ENCODE measurements around the gene GSG1L.

GSG1L gene

DNA sequence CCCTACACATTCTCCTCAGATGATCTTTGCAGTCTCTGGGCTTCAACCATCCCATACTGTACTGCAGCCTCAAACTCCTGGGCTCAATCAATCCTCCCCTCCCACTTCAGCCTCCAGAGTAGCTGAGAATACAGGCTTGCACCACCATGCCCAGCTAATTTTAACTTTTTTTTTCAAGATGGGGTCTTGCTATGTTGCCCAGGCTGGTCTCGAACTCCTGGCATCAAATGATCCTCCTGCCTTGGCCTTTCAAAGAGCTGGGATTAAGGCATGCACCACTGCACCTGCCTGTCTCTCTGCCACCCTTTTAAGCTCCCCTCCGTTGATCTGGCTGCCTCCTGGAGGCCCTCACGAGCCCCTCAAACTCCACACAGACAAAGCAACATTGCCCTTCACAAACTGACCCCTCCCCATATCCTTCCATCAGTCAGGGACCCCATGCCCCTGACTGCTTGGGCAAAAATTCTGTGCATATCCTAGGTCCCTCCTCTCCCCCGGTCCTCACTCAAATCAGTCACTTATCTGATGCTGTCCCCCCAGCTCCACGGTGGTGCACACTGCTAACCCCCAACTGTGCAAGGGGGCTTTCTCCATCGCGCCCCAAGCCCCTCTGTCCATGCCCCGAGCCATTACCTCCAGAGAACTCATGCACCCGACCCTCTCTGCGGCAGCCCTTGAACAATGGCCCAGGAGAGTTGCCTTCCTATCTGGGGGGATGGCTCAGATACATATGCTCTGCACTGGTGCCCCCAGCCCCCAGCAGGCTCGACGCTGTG lies 260.7 kb downstream of the GSG1L start:
- Histone ChIP-seq H3K4me3 (ENCODE audit: low read depth, low read length) (no peak overlapping the region), H3K27ac (ENCODE audit: low read depth, low read length) (no peak overlapping the region), H3K27me3 (ENCODE audit: control insufficient read depth, insufficient read depth, low read length) (no peaks in the 10 kb centered on the region), H3K4me1 (ENCODE audit: control insufficient read depth, insufficient read depth, low read length) (peaks cover 2% of the 10 kb centered on the region; the same call in 1 of the 2 replicates), H3K36me3 (ENCODE audit: control insufficient read depth, insufficient read depth, low read length) (no peaks in the 10 kb centered on the region), H3K9me3 (ENCODE audit: control insufficient read depth, insufficient read depth, low read length) (no peaks in the 10 kb centered on the region), H3K9ac (ENCODE audit: low read depth, low read length) (no peak overlapping the region)

DNA sequence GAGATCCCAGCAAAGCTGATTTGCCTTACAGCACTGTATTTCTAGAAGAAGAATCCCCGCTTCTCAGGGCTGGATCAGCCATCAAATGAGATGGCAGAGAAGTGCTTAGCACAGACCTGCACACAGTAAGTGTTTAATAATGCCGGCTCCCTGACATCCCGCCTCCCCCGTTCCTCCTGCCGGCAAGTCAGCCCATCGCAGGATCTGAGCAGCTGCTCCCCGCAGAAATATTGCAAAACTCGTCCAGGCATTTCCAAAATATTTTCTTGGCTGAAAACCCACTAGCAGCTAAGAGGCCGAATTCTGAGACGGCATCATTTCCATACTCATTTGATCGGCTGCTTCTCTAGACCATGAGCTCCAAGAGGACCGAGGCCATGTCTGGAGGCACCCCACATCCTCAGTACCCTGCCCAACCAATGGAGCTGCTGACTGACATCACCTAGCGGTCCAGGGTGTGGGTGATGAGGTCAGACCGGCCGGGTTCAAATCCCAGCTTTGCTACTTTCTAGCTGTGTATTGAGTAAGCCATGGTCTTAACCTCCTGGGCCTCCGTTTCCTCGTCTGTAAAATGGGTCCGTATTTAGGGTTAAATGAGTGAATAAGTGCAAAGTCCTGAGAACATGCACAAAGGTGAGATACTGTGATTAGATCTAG lies 262.1 kb downstream of the GSG1L start:
- H3K9me3 ChIP-seq (ENCODE audit: control insufficient read depth, insufficient read depth, low read length): no peaks in the 10 kb centered on the region
- H3K27me3 ChIP-seq (ENCODE audit: control insufficient read depth, insufficient read depth, low read length): no peaks in the 10 kb centered on the region
- H3K4me1 ChIP-seq (ENCODE audit: control insufficient read depth, insufficient read depth, low read length): peaks cover 2% of the 10 kb centered on the region; the same call in 1 of the 2 replicates
- H3K9ac ChIP-seq (ENCODE audit: low read depth, low read length): no peak overlapping the region
- H3K36me3 ChIP-seq (ENCODE audit: control insufficient read depth, insufficient read depth, low read length): no peaks in the 10 kb centered on the region
- no peak overlapping the region for H3K27ac ChIP-seq (ENCODE audit: low read depth, low read length)
- H3K4me3 ChIP-seq (ENCODE audit: low read depth, low read length): no peak overlapping the region

GRCh38 chr16:27800817-27801216 lies 262.7 kb downstream of the GSG1L start:
- Histone ChIP-seq H3K4me1 (ENCODE audit: control insufficient read depth, insufficient read depth, low read length) (no peaks in the 10 kb centered on the region), H3K9me3 (ENCODE audit: control insufficient read depth, insufficient read depth, low read length) (no peaks in the 10 kb centered on the region), H3K4me3 (ENCODE audit: low read depth, low read length) (no peak overlapping the region), H3K27me3 (ENCODE audit: control insufficient read depth, insufficient read depth, low read length) (no peaks in the 10 kb centered on the region), H3K27ac (ENCODE audit: low read depth, low read length) (no peak overlapping the region), H3K36me3 (ENCODE audit: control insufficient read depth, insufficient read depth, low read length) (no peaks in the 10 kb centered on the region), H3K9ac (ENCODE audit: low read depth, low read length) (no peak overlapping the region)

DNA sequence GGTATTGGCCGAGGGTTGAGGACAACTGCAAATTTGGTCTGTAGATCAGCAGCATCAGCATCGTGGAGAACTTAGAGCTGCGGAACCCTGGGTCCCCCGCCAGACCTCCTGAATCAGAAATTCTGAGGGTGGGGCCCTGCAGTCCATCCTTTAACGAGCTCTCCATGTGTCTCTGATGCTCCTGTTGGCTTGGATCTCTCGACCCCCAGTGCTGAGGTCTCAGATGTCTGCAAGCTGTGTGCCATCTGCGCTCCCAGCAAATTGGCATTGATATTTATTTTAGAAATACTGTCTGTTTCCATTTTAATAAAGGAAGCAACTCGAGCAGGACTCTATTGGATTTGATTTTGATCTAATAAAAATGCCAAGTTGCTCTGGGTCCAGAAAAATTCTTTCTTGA lies 263.6 kb downstream of the GSG1L start:
- H3K36me3 ChIP-seq (ENCODE audit: control insufficient read depth, insufficient read depth, low read length): no peaks in the 10 kb centered on the region
- no peaks in the 10 kb centered on the region for H3K4me1 ChIP-seq (ENCODE audit: control insufficient read depth, insufficient read depth, low read length)
- H3K27me3 ChIP-seq (ENCODE audit: control insufficient read depth, insufficient read depth, low read length): no peaks in the 10 kb centered on the region

GRCh38 chr16:27798241-27798640 lies 265.3 kb downstream of the GSG1L start:
- Histone ChIP-seq H3K9ac (ENCODE audit: low read depth, low read length) (no peak overlapping the region), H3K27me3 (ENCODE audit: control insufficient read depth, insufficient read depth, low read length) (no peaks in the 10 kb centered on the region), H3K4me3 (ENCODE audit: low read depth, low read length) (no peak overlapping the region), H3K27ac (ENCODE audit: low read depth, low read length) (no peak overlapping the region), H3K36me3 (ENCODE audit: control insufficient read depth, insufficient read depth, low read length) (no peaks in the 10 kb centered on the region), H3K9me3 (ENCODE audit: control insufficient read depth, insufficient read depth, low read length) (no peaks in the 10 kb centered on the region), H3K4me1 (ENCODE audit: control insufficient read depth, insufficient read depth, low read length) (no peaks in the 10 kb centered on the region)

More for the DNA sequence above, 263.6 kb downstream of the GSG1L start:
- Histone ChIP-seq H3K9me3 (ENCODE audit: control insufficient read depth, insufficient read depth, low read length) (no peaks in the 10 kb centered on the region), H3K9ac (ENCODE audit: low read depth, low read length) (no peak overlapping the region), H3K27ac (ENCODE audit: low read depth, low read length) (no peak overlapping the region), H3K4me3 (ENCODE audit: low read depth, low read length) (no peak overlapping the region)

DNA sequence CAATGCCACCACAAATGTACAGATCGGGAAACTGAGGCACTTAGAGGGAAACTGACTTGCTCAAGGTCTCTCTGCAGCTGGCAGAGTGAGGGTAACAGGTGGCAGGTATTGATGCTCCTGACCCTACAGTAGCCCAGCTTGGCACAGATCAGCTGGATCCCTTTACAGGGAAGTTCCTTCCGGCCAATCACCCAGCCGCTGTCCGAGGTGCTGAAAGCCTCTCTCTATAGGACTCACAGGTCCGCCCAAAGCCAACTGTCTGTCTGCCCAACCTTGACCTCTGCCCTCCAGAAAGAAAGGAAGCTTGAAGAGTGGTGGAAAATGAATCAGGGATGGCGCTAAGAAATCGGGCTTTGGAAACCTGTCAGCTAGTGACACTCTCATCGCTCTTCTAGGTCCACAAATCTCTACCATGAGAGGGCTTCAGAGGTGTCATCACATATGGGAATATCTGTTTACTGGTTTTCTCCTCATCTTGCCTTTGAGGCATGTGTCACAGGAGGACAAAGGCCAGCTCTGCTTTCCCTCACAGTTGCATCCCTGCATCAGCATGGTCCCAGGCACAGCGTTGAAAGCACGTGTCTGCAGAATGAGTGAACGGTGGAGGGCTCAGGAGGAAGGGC lies 267.4 kb downstream of the GSG1L start:
- Histone ChIP-seq H3K9ac (ENCODE audit: low read depth, low read length) (no peak overlapping the region), H3K27me3 (ENCODE audit: control insufficient read depth, insufficient read depth, low read length) (no peaks in the 10 kb centered on the region), H3K4me3 (ENCODE audit: low read depth, low read length) (no peak overlapping the region), H3K9me3 (ENCODE audit: control insufficient read depth, insufficient read depth, low read length) (no peaks in the 10 kb centered on the region), H3K27ac (ENCODE audit: low read depth, low read length) (no peak overlapping the region), H3K36me3 (ENCODE audit: control insufficient read depth, insufficient read depth, low read length) (no peaks in the 10 kb centered on the region), H3K4me1 (ENCODE audit: control insufficient read depth, insufficient read depth, low read length) (no peaks in the 10 kb centered on the region)

DNA sequence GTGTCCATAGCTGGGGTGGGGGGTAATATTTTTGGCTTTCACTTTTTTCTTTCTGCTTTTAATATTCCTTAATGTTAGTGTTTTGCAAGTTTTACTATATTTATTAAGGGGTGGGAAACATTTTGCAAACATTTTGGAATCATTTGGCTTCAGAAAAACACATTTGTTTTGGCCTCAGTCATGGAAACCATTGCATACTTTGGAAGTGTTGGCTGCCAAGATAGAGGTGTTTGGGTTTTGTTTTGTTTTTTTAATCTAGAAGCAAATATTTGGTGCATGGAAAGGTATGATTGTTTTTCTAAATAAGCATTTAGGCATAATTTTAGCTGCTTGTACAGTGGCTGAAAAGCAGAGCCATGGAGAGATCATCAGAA lies 270.3 kb downstream of the GSG1L start:
- H3K9me3 ChIP-seq (ENCODE audit: control insufficient read depth, insufficient read depth, low read length): no peaks in the 10 kb centered on the region
- no peak overlapping the region for H3K27ac ChIP-seq (ENCODE audit: low read depth, low read length)
- H3K27me3 ChIP-seq (ENCODE audit: control insufficient read depth, insufficient read depth, low read length): no peaks in the 10 kb centered on the region
- H3K4me3 ChIP-seq (ENCODE audit: low read depth, low read length): no peak overlapping the region
- H3K36me3 ChIP-seq (ENCODE audit: control insufficient read depth, insufficient read depth, low read length): no peaks in the 10 kb centered on the region
- H3K9ac ChIP-seq (ENCODE audit: low read depth, low read length): no peak overlapping the region
- H3K4me1 ChIP-seq (ENCODE audit: control insufficient read depth, insufficient read depth, low read length): no peaks in the 10 kb centered on the region

DNA sequence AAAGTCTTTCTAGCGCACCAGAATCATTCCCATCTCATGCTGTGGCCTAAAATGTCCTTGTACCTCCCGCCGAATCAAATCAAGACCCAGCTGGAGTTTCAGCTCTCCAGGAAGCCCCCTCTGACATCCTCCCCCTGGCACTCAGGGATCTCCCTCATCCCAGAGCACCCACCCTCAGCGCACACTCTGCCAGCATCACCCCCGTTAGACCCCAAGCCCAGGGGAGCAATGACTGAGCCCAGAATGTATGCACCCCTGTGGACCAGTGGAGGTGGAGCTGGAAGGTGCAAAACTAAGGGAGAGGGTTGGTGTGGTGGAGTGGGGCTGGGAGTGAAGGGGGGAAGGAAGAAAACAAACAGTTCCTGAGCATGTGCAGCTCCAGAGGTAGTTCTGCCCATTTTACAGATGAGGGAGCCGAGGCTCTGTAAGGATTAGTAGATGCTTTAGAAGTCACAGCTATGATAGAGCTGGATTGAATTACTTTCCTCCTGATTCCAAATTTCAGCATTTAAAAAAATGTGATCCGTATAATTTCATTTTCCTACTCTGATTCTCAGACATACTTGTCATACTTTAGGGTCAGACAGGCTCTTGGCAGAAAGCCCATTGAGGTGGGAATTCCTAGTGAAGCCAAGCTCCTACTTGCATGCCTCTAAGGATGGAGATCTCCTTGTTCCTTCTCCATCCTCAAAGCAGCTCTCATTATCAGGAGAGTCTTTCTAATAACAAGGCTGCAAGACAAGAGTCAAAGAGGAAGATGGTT lies 270.8 kb downstream of the GSG1L start:
- H3K4me1 ChIP-seq (ENCODE audit: control insufficient read depth, insufficient read depth, low read length): no peaks in the 10 kb centered on the region

DNA sequence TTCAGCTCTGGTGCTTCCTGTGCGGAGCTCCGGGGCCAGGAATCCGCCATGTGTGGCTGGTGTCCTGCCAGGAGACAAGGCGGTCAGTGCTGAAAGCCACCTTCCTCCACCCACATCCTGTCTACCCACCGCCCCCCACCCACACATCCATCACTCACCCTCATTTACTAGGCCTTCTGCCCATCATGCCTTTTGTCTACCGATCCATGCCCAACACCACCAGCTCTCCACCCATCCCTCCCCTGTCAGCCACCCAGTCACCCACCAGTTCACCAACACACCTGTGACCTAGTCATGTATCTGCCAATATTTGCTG lies 272.2 kb downstream of the GSG1L start:
- H3K4me1 ChIP-seq (ENCODE audit: control insufficient read depth, insufficient read depth, low read length): no peaks in the 10 kb centered on the region
- H3K27me3 ChIP-seq (ENCODE audit: control insufficient read depth, insufficient read depth, low read length): no peaks in the 10 kb centered on the region
- H3K9me3 ChIP-seq (ENCODE audit: control insufficient read depth, insufficient read depth, low read length): no peaks in the 10 kb centered on the region
- no peak overlapping the region for H3K27ac ChIP-seq (ENCODE audit: low read depth, low read length)
- no peak overlapping the region for H3K4me3 ChIP-seq (ENCODE audit: low read depth, low read length)
- no peak overlapping the region for H3K9ac ChIP-seq (ENCODE audit: low read depth, low read length)
- no peaks in the 10 kb centered on the region for H3K36me3 ChIP-seq (ENCODE audit: control insufficient read depth, insufficient read depth, low read length)

More for the DNA sequence above, 270.8 kb downstream of the GSG1L start:
- no peaks in the 10 kb centered on the region for H3K9me3 ChIP-seq (ENCODE audit: control insufficient read depth, insufficient read depth, low read length)
- H3K36me3 ChIP-seq (ENCODE audit: control insufficient read depth, insufficient read depth, low read length): no peaks in the 10 kb centered on the region
- no peak overlapping the region for H3K9ac ChIP-seq (ENCODE audit: low read depth, low read length)
- H3K27me3 ChIP-seq (ENCODE audit: control insufficient read depth, insufficient read depth, low read length): no peaks in the 10 kb centered on the region
- H3K4me3 ChIP-seq (ENCODE audit: low read depth, low read length): no peak overlapping the region
- no peak overlapping the region for H3K27ac ChIP-seq (ENCODE audit: low read depth, low read length)

DNA sequence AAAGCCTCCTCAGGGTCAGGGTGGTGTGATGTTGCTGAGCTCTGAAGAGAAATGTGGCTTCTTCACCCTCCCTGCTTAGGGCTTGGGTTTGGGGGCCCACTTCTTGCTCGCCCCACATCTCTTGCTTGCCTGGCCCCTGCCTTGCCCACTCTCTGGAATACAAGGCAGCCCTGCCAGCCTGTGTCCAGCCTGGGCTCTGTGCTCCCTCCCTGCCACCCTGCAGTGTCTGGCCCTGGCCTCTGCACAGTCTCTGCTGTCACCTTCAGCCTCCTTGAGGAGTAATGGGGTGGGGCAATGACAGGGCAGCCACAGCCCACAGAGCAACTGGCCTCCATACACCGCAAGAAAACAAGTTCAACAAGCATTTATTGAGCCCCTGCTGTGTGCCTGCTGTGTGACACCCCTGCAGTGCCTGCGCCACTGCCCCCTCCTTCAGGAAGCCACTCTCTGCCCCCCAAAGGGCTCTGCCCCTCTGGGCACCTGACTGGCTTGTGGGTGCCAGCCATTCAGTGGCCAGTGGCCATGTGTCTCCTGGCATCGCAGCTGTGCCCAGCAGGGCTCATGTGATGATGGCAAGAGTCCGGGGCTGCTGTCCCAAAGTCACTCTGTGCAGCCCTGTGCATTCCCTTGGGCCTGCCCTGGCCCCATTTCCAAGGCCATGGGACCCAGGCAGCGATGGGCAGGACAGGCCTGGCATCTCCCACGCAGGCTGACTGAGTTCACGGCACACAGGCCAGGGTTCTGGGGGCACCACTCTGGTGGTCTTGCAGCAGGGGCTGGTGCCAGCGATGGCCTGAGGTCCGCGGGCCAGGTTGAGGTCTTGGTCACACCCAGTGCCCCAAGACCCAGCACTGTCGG lies 272.7 kb downstream of the GSG1L start:
- no peak overlapping the region for H3K27ac ChIP-seq (ENCODE audit: low read depth, low read length)
- no peak overlapping the region for H3K9ac ChIP-seq (ENCODE audit: low read depth, low read length)

More for the DNA sequence above, 272.7 kb downstream of the GSG1L start:
- H3K36me3 ChIP-seq (ENCODE audit: control insufficient read depth, insufficient read depth, low read length): no peaks in the 10 kb centered on the region
- no peaks in the 10 kb centered on the region for H3K4me1 ChIP-seq (ENCODE audit: control insufficient read depth, insufficient read depth, low read length)
- no peaks in the 10 kb centered on the region for H3K9me3 ChIP-seq (ENCODE audit: control insufficient read depth, insufficient read depth, low read length)
- H3K4me3 ChIP-seq (ENCODE audit: low read depth, low read length): no peak overlapping the region
- H3K27me3 ChIP-seq (ENCODE audit: control insufficient read depth, insufficient read depth, low read length): no peaks in the 10 kb centered on the region

Measured in HUES48 (cell line).